Spleen (tissue), 13 donors: Measurements from ENCODE around the gene DVL1. TPM values are rescaled to one million over a fixed set of nuclear protein-coding genes. Genes with fewer than 3 reads are reported as not detected.

ENCODE experiments used
- DNase-seq: peaks from one replicate; pipeline ENCODE4 v3.0.0-alpha.2; 2020
- H3K27ac ChIP-seq, 8 donors: fragments of 200-600 bp; sonication (generic) in 7 of 8; 1 replicate in 4 of 8; 2 replicates in 4 of 8; pipeline versions ENCODE4 v1.5.0 to v1.8.0; 2016 to 2021; ENCODE audit warnings: inconsistent platforms in 4 of 8, mild to moderate bottlenecking in 4 of 8, moderate library complexity in 1 of 8
- H3K27me3 ChIP-seq, 7 donors: fragments of 200-600 bp; sonication (generic) in 6 of 7; replicated peaks in 1 of 7; 1 replicate in 4 of 7; 2 replicates in 3 of 7; pipeline versions ENCODE4 v1.5.0 to v1.8.0; 2016 to 2021; ENCODE audit warnings: inconsistent platforms in 3 of 7, mild to moderate bottlenecking in 1 of 7
- H3K36me3 ChIP-seq, 6 donors: fragments of 200-600 bp; sonication (generic) in 5 of 6; 1 replicate in 4 of 6; 2 replicates in 2 of 6; pipeline versions ENCODE4 v1.5.0 to v1.8.0; 2016 to 2021; ENCODE audit warnings: inconsistent platforms in 2 of 6
- H3K4me1 ChIP-seq, 6 donors: fragments of 200-600 bp; sonication (generic) in 5 of 6; 1 replicate in 3 of 6; 2 replicates in 3 of 6; pipeline versions ENCODE4 v1.5.0 to v1.8.0; 2016 to 2021; ENCODE audit warnings: inconsistent platforms in 3 of 6
- H3K4me3 ChIP-seq, 8 donors: fragments of 200-600 bp; sonication (generic) in 7 of 8; 1 replicate in 4 of 8; 2 replicates in 4 of 8; pipeline versions ENCODE4 v1.5.0 to v1.8.0; 2016 to 2021; ENCODE audit warnings: inconsistent platforms in 4 of 8, mild to moderate bottlenecking in 4 of 8, moderate library complexity in 2 of 8
- H3K9me3 ChIP-seq, 8 donors: fragments of 200-600 bp; sonication (generic) in 7 of 8; 1 replicate in 4 of 8; 2 replicates in 4 of 8; pipeline versions ENCODE4 v1.5.0 to v1.8.0; 2016 to 2021; ENCODE audit warnings: inconsistent platforms in 4 of 8
- CTCF ChIP-seq, 11 experiments: fragments of 200-600 bp in 7 of 11; fragments of 450-650 bp in 4 of 11; sonication (generic) in 4 of 11; IDR thresholded peaks in 8 of 11; conservative IDR thresholded peaks in 3 of 11; 1 replicate in 7 of 11; 2 replicates in 4 of 11; pipeline versions ENCODE4 v1.4.0 to v1.8.0; 2016 to 2021; ENCODE audit warnings: antibody characterized with exemption in 11 of 11, inconsistent platforms in 4 of 11, mild to moderate bottlenecking in 1 of 11
- POLR2A ChIP-seq, 3 donors: fragments of 450-650 bp; IDR thresholded peaks; one replicate each; pipeline ENCODE4 v1.5.1; 2017; ENCODE audit warnings: antibody characterized with exemption in 3 of 3, mild to moderate bottlenecking in 1 of 3
- POLR2AphosphoS5 ChIP-seq, 3 donors: sonication (generic); formaldehyde crosslinking; IDR thresholded peaks; one replicate each; pipeline ENCODE4 v1.5.1; 2017; ENCODE audit warnings: antibody characterized with exemption in 3 of 3
- WGBS, 5 donors: extraction: QIAGEN DNeasy Blood & Tissue Kit in 3 of 5; methylation state at CpG; one replicate each; pipeline versions ENCODE4 v1.1.5 to v1.1.7; 2013 to 2018; 5-methylcytosine and 5-hydroxymethylcytosine counted together
- intact Hi-C: fragments of 100-400 bp; cut with DNase I; formaldehyde crosslinking; loops from one replicate; pipeline ENCODE4 v1.15.0; 2023; ENCODE audit warnings: low total_unique reads
- long read RNA-seq, 2 donors: transcript quantifications; one replicate each; lab custom pipeline, GENCODE V29; 2026
- polyA plus RNA-seq, 3 donors: library from polyadenylated mRNA; stranded (reverse); fragments of 200-250 nt; gene quantifications; one replicate each; pipeline ENCODE4 v1.2.1, GENCODE V29; 2013
- total RNA-seq, 7 donors: library from RNA; depleted of rRNA in 3 of 7; stranded (reverse); fragments of >200 nt in 3 of 7; fragmentation: NEBNext Ultra II Directional in 4 of 7; extraction: Animal tissue kit (Norgen Biotek cat#: 25700) in 4 of 7; gene quantifications; one replicate each; pipeline versions ENCODE4 v1.1.0 to v1.2.1, GENCODE V29; 2016 to 2021
- donor health status: healthy with polysubstance abuse.
- donor health status: DM: no; HTN: no; CAD: no; lungs with moderate emphysema.
- donor health status: DM: no; HTN: no; CAD: no.
- donor health status: Bipolar disorder and iron deficiency.
- donor health status: healthy.
- donor health status: DM: no; HTN: no; CAD: no.
- donor health status: DM: yes; HTN: yes; CAD: no.

Gene DVL1
- 10 to 100 TPM; 34.4 to 59.1 (median 40.1) TPM for total RNA-seq
- 10 to 100 TPM; 18.1 to 57.3 (median 27.7) TPM for polyA plus RNA-seq
- long read RNA-seq, donor 1, partial matches to known transcripts: 0 of 2 reads
- long read RNA-seq, donor 1, other reads (novel, unspliced or antisense): 0 of 2 reads
- long read RNA-seq, donor 2, partial matches to known transcripts: 0 of 3 reads
- long read RNA-seq, donor 2, other reads (novel, unspliced or antisense): 0 of 3 reads

- Histone ChIP-seq H3K9me3 (no peaks in the 10 kb centered on the region), H3K4me1 (peaks cover 19 to 74% (median 62%) of the 10 kb centered on the region in 6 donors), H3K27ac (peak within 1 kb of the TSS; percentile 72 to 93 (median 88)), H3K27me3 (peaks cover 4 to 32% (median 21%) of the 10 kb centered on the region in 7 donors), H3K4me3 (peak within 1 kb of the TSS; percentile 59 to 91 (median 68)), H3K36me3 (peaks cover 0 to 18% (median 0%) of the 10 kb centered on the region in 6 donors)
- WGBS, 5 donors: 0 to 1% (median 0%) methylated on average over 10 to 122 of the region's 122 CpGs
- peak; percentile 95 for DNase-seq
- TF ChIP-seq POLR2AphosphoS5 (IDR thresholded peaks at IDR 0.05) (peak in 2 of 3 donors; percentile 64 to 71), CTCF (IDR thresholded peaks at IDR 0.05 in 8 of 11, conservative IDR thresholded peaks at IDR 0.05 in 3 of 11) (peak in 9 of 11 experiments; percentile 25 to 64 (median 51)), POLR2A (IDR thresholded peaks at IDR 0.05) (no peak)
- intact Hi-C loops: no loop called here
Measured at GRCh38 chr1:1349256-1350012, at the start of gene DVL1. TSS of gene DVL1 (minus strand) at chr1:1349418. CDS start at chr1:1349065, 353 bp downstream.

- peaks cover 18 to 83% (median 62%) of the 10 kb centered on the region in 6 donors for H3K4me1 ChIP-seq
- H3K9me3 ChIP-seq: no peaks in the 10 kb centered on the region
- H3K4me3 ChIP-seq: peak overlapping the region; percentile 92 to 100 (median 98)
- peak overlapping the region; percentile 77 to 94 (median 89) for H3K27ac ChIP-seq
- intact Hi-C loops: no loop called here
- 0 to 1% (median 0%) methylated on average over 10 to 54 of the region's 54 CpGs for WGBS, 5 donors
- H3K27me3 ChIP-seq: no peaks in the 10 kb centered on the region
- H3K36me3 ChIP-seq: peaks cover 0 to 80% (median 74%) of the 10 kb centered on the region in 6 donors
- DNase-seq: no peak
- no peak for TF ChIP-seq POLR2A (IDR thresholded peaks at IDR 0.05)
- TF ChIP-seq CTCF (IDR thresholded peaks at IDR 0.05 in 8 of 11, conservative IDR thresholded peaks at IDR 0.05 in 3 of 11): no peak
- TF ChIP-seq POLR2AphosphoS5 (IDR thresholded peaks at IDR 0.05): no peak
Measured at GRCh38 chr1:1398677-1399186, 49.5 kb upstream of the DVL1 start.

GRCh38 chr1:1397839-1398523 lies 48.8 kb upstream of the DVL1 start:
- Histone ChIP-seq H3K36me3 (peaks cover 3 to 80% (median 74%) of the 10 kb centered on the region in 6 donors), H3K27me3 (no peaks in the 10 kb centered on the region), H3K9me3 (no peaks in the 10 kb centered on the region), H3K4me3 (peak overlapping the region; percentile 92 to 100 (median 98)), H3K27ac (peak overlapping the region in 4 of 8 donors; percentile 85 to 93 (median 90)), H3K4me1 (peaks cover 18 to 83% (median 59%) of the 10 kb centered on the region in 6 donors)
- TF ChIP-seq CTCF (IDR thresholded peaks at IDR 0.05 in 8 of 11, conservative IDR thresholded peaks at IDR 0.05 in 3 of 11) (no peak), POLR2A (IDR thresholded peaks at IDR 0.05) (no peak), POLR2AphosphoS5 (IDR thresholded peaks at IDR 0.05) (no peak)
- 45 to 62% (median 50%) methylated on average over 19 of the region's 19 CpGs for WGBS, 5 donors
- intact Hi-C loops: no loop called here
- no peak for DNase-seq
